Adipocyte (in vitro differentiated cells): ENCODE results near the gene ACAD10.

Experiments
- DNase-seq: peaks from one replicate; pipeline ENCODE4 v3.0.0-alpha.2; 2015; ENCODE audit warnings: low read depth
- H3K27me3 ChIP-seq: replicated peaks from 2 replicates; pipeline ENCODE4 v1.7.0; 2013; ENCODE audit warnings: mild to moderate bottlenecking, low read length, moderate library complexity; ENCODE audit not compliant: control insufficient read depth, insufficient read depth
- H3K36me3 ChIP-seq: 2 replicates; pipeline ENCODE4 v1.7.0; 2013; ENCODE audit warnings: low read length, mild to moderate bottlenecking, moderate library complexity; ENCODE audit not compliant: control insufficient read depth, insufficient read depth, severe bottlenecking
- H3K4me1 ChIP-seq: 2 replicates; pipeline ENCODE4 v1.7.0; 2013; ENCODE audit warnings: mild to moderate bottlenecking, low read length, moderate library complexity; ENCODE audit not compliant: control insufficient read depth, insufficient read depth
- H3K4me3 ChIP-seq: 2 replicates; pipeline ENCODE4 v1.7.0; 2013; ENCODE audit warnings: mild to moderate bottlenecking, low read length, moderate library complexity
- H3K9ac ChIP-seq: 2 replicates; pipeline ENCODE4 v1.7.0; 2013; ENCODE audit warnings: mild to moderate bottlenecking, low read length, moderate library complexity
- H3K9me3 ChIP-seq: 2 replicates; pipeline ENCODE4 v1.7.0; 2013; ENCODE audit warnings: mild to moderate bottlenecking, low read length, moderate library complexity; ENCODE audit not compliant: control insufficient read depth

The ACAD10 gene

DNA sequence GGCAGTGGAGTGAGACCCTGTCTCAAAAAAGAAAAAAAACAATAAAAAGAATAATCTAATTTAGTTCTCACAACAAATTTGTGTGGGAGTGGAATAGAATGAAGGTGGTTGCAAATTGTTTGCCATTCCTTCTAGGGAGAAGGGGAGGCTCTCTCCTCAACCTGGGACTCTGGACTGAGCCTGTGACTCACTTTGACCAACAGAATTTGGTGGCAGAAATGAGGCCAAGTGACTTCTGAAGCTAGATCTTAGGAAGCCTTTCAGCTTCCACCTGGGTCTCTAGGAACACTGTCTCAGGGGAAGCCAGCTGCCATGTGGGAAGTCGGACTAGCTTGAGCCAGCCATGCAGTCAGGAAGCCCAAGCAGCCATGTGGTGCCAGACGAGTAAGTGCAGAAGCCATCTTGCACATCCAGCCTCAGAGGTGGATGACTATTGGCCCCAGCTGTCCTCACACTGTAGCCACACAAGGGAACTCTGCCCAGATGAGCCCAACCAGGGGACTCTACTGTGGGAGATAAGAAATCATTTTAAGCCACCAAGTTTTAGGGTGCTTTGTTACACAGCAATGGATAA lies 95.3 kb downstream of the ACAD10 start:
- H3K36me3 ChIP-seq: peaks cover 41% of the 10 kb centered on the region
- DNase-seq: no peak
- peaks cover 11% of the 10 kb centered on the region for H3K4me1 ChIP-seq
- no peak overlapping the region for H3K9ac ChIP-seq
- H3K27me3 ChIP-seq: no peaks in the 10 kb centered on the region
- peaks cover 4% of the 10 kb centered on the region for H3K9me3 ChIP-seq
- H3K4me3 ChIP-seq: no peak overlapping the region

DNA sequence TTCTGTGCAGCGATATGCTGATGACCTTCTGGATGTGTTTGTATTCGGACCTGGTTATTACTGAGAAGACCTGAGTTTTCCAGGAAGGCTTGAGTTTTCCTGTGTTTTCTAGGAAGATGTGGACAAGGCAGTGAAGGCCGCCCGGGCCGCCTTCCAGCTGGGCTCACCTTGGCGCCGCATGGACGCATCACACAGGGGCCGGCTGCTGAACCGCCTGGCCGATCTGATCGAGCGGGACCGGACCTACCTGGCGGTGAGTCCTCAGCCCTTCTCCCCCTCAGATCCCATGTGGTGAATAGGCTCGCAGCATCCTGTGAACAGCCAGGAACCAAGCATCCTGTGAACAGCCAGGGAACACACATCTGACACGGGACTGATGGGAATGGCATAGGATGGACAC lies 97.2 kb downstream of the ACAD10 start:
- peaks cover 4% of the 10 kb centered on the region for H3K9me3 ChIP-seq
- H3K36me3 ChIP-seq: peaks cover 44% of the 10 kb centered on the region
- DNase-seq: no peak
- H3K27me3 ChIP-seq: no peaks in the 10 kb centered on the region
- peaks cover 5% of the 10 kb centered on the region for H3K4me1 ChIP-seq
- no peak overlapping the region for H3K4me3 ChIP-seq
- H3K9ac ChIP-seq: no peak overlapping the region

DNA sequence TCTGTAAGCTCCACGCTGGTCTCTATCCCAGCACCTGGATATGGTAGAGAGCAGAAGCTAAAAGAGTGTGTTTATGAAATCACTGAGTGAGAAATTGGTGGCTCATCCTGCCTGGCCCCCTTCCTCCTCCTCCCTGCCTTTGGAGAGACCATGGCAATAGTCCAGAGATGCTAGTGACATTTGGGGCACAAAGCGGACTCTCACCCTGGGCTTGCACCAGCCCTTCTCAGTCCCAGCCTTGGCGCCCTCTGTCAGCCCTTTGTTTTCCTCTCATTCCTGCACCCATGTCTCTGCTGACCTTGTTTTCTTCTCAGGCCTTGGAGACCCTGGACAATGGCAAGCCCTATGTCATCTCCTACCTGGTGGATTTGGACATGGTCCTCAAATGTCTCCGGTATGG lies 99.1 kb downstream of the ACAD10 start:
- Histone ChIP-seq H3K36me3 (peaks cover 48% of the 10 kb centered on the region), H3K27me3 (no peaks in the 10 kb centered on the region), H3K4me1 (peaks cover 12% of the 10 kb centered on the region), H3K9ac (no peak overlapping the region), H3K4me3 (no peak overlapping the region), H3K9me3 (peaks cover 4% of the 10 kb centered on the region)
- DNase-seq: no peak

DNA sequence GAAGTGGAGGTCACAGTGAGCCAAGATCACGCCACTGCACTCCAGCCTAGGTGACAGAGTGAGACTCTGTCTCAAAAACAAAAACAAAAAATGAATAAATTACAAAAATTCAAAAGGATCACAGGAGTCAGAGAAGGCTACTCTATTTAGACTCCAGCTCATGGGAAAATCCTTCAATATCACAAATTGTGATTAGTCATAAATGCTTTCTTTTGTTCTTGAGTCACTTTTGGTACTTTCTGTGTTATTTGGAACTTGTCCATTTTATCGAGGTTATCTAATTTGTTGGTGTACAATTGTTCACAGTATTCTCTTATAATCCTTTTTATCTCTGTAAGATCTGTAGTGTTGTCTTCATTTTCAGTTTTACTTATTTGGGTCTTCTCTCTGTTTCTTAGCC lies 99.8 kb downstream of the ACAD10 start:
- Histone ChIP-seq H3K4me3 (no peak overlapping the region), H3K27me3 (no peaks in the 10 kb centered on the region), H3K4me1 (peaks cover 12% of the 10 kb centered on the region), H3K9ac (no peak overlapping the region), H3K36me3 (peaks cover 51% of the 10 kb centered on the region), H3K9me3 (peaks cover 4% of the 10 kb centered on the region)
- peak; percentile 14 for DNase-seq

DNA sequence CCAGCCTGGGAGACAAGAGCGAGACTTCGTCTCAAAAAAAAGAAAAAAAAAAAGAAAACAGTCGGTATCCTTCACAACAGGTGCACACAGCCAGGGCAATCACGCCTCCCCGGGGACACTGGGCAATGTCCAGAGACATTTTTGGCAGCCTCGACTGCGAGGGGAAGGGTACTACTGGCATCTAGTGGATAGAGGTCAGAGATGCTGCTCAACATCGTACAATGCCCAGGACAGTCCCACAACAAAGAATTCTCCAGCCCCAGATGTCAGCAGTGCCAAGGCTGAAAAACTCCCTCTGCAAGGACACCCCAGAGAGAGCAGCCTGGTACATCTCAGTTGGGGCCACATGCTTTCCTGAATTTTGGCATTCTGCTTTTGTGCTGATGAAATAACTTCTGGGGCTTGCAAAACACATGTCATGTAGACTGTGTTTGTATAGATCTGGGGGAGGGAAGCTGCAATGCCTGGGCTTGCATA lies 102.4 kb downstream of the ACAD10 start:
- Histone ChIP-seq H3K27me3 (no peaks in the 10 kb centered on the region), H3K4me1 (peaks cover 23% of the 10 kb centered on the region), H3K4me3 (no peak overlapping the region), H3K9me3 (no peaks in the 10 kb centered on the region), H3K9ac (peak overlapping the region; percentile 44), H3K36me3 (peaks cover 55% of the 10 kb centered on the region)
- DNase-seq: peak; percentile 84

DNA sequence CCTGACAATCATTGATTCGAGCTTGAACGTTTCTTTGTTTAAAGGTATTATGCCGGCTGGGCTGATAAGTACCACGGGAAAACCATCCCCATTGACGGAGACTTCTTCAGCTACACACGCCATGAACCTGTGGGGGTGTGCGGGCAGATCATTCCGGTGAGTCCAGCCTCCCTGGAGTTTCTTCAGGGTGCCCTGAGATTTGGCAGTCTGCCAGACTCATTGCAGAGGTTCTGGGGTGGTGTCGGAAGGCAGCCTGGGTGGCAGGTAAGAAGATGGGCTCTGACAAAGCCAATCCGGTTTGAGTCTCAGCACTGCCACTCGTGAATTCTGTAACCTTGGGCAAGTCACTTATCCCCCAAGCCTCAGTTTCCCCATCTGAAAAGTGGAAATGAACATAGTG lies 103.9 kb downstream of the ACAD10 start:
- no peak for DNase-seq
- Histone ChIP-seq H3K9me3 (no peaks in the 10 kb centered on the region), H3K9ac (no peak overlapping the region), H3K36me3 (peaks cover 52% of the 10 kb centered on the region), H3K4me3 (no peak overlapping the region), H3K27me3 (no peaks in the 10 kb centered on the region), H3K4me1 (peaks cover 23% of the 10 kb centered on the region)

DNA sequence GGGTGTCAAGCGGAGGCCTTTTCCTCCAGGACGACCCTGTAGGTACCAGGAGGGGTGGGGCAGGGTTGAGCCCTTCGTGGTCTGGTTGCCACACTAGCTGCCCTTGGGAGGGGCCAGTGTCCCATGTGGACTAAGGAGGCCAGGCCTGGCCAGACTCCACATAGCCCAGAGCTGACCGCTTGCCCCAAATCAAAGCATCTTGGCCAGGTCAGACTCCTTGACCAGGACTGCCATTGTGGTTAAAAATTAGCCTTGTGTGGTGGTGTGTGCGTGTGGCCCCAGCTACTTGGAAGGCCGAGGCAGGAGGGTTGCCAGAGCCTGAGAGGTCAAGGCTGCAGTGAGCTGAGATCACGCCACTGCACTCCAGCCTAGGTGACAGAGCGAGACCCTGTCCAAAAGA lies 105.7 kb downstream of the ACAD10 start:
- no peak overlapping the region for H3K4me3 ChIP-seq
- no peaks in the 10 kb centered on the region for H3K9me3 ChIP-seq
- peaks cover 20% of the 10 kb centered on the region for H3K4me1 ChIP-seq
- no peaks in the 10 kb centered on the region for H3K27me3 ChIP-seq
- H3K36me3 ChIP-seq: peaks cover 51% of the 10 kb centered on the region
- DNase-seq: no peak
- no peak overlapping the region for H3K9ac ChIP-seq

DNA sequence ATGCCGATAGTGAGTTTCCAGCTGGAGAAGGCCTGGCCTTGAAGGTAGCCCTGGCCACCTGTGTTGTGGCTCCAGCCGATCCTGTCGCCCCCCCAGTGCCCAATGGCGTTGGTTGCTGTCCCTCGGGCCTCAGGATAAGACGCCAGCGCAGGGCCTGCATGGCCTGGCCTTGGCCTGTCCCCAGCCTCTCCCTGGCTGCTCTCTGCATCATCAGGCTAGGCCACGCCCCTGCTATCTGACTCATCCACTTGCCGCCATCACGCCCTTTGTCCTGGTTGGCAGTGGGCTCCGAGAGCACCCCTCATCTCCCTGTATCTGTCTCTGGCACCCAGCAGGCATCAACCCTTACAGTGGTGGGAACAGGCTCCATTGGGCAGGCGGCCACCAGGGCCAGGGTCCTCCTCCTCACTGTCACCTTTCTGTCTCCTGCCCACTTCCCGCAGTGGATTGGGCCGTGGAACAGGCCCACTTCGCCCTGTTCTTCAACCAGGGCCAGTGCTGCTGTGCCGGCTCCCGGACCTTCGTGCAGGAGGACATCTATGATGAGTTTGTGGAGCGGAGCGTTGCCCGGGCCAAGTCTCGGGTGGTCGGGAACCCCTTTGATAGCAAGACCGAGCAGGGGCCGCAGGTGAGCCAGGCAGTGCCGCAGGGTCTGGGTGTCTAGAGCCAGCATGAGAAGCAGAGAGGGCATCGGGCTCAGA lies 106.5 kb downstream of the ACAD10 start:
- no peak overlapping the region for H3K4me3 ChIP-seq

DNA sequence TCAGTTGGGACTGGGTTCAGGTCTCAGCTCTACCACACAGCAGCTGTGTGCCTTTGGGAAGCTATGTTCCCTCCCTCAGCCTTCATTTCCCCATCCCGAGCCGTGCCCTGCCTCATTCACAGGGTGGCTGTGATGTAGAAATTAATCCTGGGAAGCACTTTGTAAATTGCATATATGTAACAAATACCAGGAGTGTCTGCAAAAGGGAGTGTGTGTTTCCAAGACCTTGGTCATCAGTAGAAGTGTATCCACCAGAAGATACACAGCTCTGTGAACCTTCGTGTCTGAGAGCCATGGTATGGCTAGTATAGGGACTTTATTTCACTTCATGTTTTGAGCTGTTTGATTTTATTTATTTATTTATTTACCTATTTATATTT lies 107.0 kb downstream of the ACAD10 start:
- Histone ChIP-seq H3K4me3 (no peak overlapping the region), H3K9ac (no peak overlapping the region), H3K27me3 (no peaks in the 10 kb centered on the region), H3K9me3 (no peaks in the 10 kb centered on the region), H3K4me1 (peaks cover 20% of the 10 kb centered on the region), H3K36me3 (peaks cover 61% of the 10 kb centered on the region)
- DNase-seq: no peak

More for the DNA sequence above, 106.5 kb downstream of the ACAD10 start:
- Histone ChIP-seq H3K4me1 (peaks cover 20% of the 10 kb centered on the region), H3K9ac (peak overlapping the region; percentile 25), H3K9me3 (no peaks in the 10 kb centered on the region), H3K27me3 (no peaks in the 10 kb centered on the region), H3K36me3 (peaks cover 56% of the 10 kb centered on the region)
- no peak for DNase-seq

DNA sequence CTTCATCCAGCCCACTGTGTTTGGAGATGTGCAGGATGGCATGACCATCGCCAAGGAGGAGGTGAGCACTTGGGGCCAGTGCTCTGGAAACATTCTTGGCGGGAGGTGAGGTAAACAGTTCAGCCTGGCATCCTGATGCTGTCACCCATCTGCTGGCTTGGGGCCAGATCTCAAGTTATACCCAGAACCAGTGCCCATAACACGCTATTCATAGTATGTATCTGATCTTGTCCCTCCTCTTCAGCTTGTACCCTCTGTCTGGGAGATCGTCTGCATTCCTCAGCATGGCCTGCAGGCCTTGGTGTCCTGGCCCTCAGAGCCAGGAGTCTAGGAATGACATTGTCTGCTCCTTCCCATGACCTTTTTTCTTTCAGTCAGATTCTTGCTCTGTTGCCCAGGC lies 112.3 kb downstream of the ACAD10 start:
- no peak overlapping the region for H3K4me3 ChIP-seq
- no peaks in the 10 kb centered on the region for H3K4me1 ChIP-seq
- DNase-seq: no peak
- no peak overlapping the region for H3K9ac ChIP-seq
- H3K27me3 ChIP-seq: no peaks in the 10 kb centered on the region
- peaks cover 55% of the 10 kb centered on the region for H3K36me3 ChIP-seq
- H3K9me3 ChIP-seq: no peaks in the 10 kb centered on the region

DNA sequence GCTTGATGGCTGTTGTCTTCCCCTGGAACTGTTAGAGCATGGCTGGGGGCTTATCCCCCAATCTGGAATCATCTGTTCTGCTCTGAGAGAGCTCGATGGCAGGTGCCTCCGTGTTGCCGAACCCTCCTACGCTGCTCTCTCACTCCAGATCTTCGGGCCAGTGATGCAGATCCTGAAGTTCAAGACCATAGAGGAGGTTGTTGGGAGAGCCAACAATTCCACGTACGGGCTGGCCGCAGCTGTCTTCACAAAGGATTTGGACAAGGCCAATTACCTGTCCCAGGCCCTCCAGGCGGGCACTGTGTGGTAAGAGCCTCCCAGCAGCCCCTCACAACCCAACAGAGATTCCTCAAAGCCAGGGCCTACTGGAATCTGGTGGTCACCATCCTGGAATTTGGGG lies 113.9 kb downstream of the ACAD10 start:
- Histone ChIP-seq H3K36me3 (peaks cover 46% of the 10 kb centered on the region), H3K9me3 (no peaks in the 10 kb centered on the region)
- no peak for DNase-seq

More for the DNA sequence above, 113.9 kb downstream of the ACAD10 start:
- Histone ChIP-seq H3K4me1 (no peaks in the 10 kb centered on the region), H3K4me3 (no peak overlapping the region), H3K9ac (no peak overlapping the region), H3K27me3 (no peaks in the 10 kb centered on the region)
